Endothelial cell of umbilical vein (primary cell): Measurements from ENCODE around the gene VANGL2. TPM values are rescaled to one million over a fixed set of nuclear protein-coding genes. Genes with fewer than 3 reads are reported as not detected.

ENCODE experiments used
- BruUV-seq: library from RNA; stranded (reverse); fragments of 400-500 nt; replicated peaks from 2 replicates; lab custom pipeline; 2021; lab: Mats Ljungman, UMichigan
- CTCF ChIA-PET: fragments of 300-600, 350-600 bp; sonication (Branson Sonifier 250); formaldehyde crosslinking; loops from one replicate; lab custom pipeline; 2021; ENCODE audit warnings: antibody characterized with exemption, inconsistent platforms; lab: Charles Lee
- POLR2A ChIA-PET: fragments of 300-600, 350-600 bp; sonication (Branson Sonifier 250); formaldehyde crosslinking; loops from one replicate; lab custom pipeline; 2021; ENCODE audit warnings: antibody characterized with exemption, inconsistent platforms; lab: Charles Lee
- DNase-seq: peaks from one replicate; pipeline ENCODE4 v3.0.0-alpha.2; 2011; ENCODE audit warnings: low read depth, low spot score
- FAIRE-seq: peaks from 2 replicates; lab custom pipeline; 2011; peaks lifted over from hg19 to GRCh38; lab: Jason Lieb, UNC
- H2AFZ ChIP-seq: 2 replicates; pipeline ENCODE4 v1.6.0; 2012; ENCODE audit warnings: low read depth, low read length, control low read depth, inconsistent platforms
- H3K27ac ChIP-seq: 2 replicates; pipeline ENCODE4 v1.5.1; 2011; ENCODE audit warnings: low read depth, mild to moderate bottlenecking, control low read depth, low read length, moderate library complexity; ENCODE audit not compliant: insufficient read depth
- H3K27me3 ChIP-seq, 2 experiments: 2 replicates each; pipeline versions ENCODE4 v1.6.0 to v1.6.1; 2011; ENCODE audit warnings: low read length in 2 of 2, mixed read lengths in 1 of 2; ENCODE audit not compliant: control insufficient read depth in 2 of 2, insufficient read depth in 2 of 2
- H3K36me3 ChIP-seq, 2 experiments: 2 replicates in 1 of 2; 3 replicates in 1 of 2; pipeline ENCODE4 v1.5.1; 2011; ENCODE audit warnings: low read length in 2 of 2, mild to moderate bottlenecking in 1 of 2, moderate library complexity in 1 of 2; ENCODE audit not compliant: control insufficient read depth in 2 of 2, insufficient read depth in 2 of 2; ENCODE audit errors: extremely low read depth in 1 of 2
- H3K4me1 ChIP-seq: 3 replicates; pipeline ENCODE4 v1.5.1; 2011; ENCODE audit warnings: mild to moderate bottlenecking, low read length; ENCODE audit not compliant: control insufficient read depth, insufficient read depth; ENCODE audit errors: extremely low read depth
- H3K4me2 ChIP-seq: 2 replicates; pipeline ENCODE4 v1.6.1; 2011; ENCODE audit warnings: low read length, control low read depth, mixed read lengths; ENCODE audit not compliant: insufficient read depth
- H3K4me3 ChIP-seq, 3 experiments: fragments of 200-600 bp in 1 of 3; sonication (generic), shearing (Covaris generic) in 1 of 3; replicated peaks in 1 of 3; 2 replicates each; pipeline ENCODE4 v1.5.1; 2011 to 2016; ENCODE audit warnings: control low read depth in 3 of 3, low read length in 3 of 3, mild to moderate bottlenecking in 2 of 3, inconsistent platforms in 1 of 3, low read depth in 1 of 3, moderate library complexity in 1 of 3; ENCODE audit not compliant: insufficient read depth in 1 of 3
- H3K79me2 ChIP-seq: 2 replicates; pipeline ENCODE4 v1.6.0; 2012; ENCODE audit warnings: low read length, inconsistent platforms; ENCODE audit not compliant: control insufficient read depth, insufficient read depth
- H3K9ac ChIP-seq: replicated peaks from 2 replicates; pipeline ENCODE3; 2011; ENCODE audit warnings: low read length, control low read depth; ENCODE audit not compliant: insufficient read depth; ENCODE audit errors: extremely low read depth
- H3K9me1 ChIP-seq: replicated peaks from 3 replicates; pipeline ENCODE4 v1.6.0; 2011; ENCODE audit warnings: mild to moderate bottlenecking, low read length; ENCODE audit not compliant: control insufficient read depth, insufficient read depth; ENCODE audit errors: extremely low read depth
- H3K9me3 ChIP-seq: replicated peaks from 2 replicates; pipeline ENCODE4 v1.5.1; 2012; ENCODE audit warnings: low read length, inconsistent platforms; ENCODE audit not compliant: control insufficient read depth, insufficient read depth
- H4K20me1 ChIP-seq: replicated peaks from 2 replicates; pipeline ENCODE3; 2011; ENCODE audit warnings: mild to moderate bottlenecking, low read length; ENCODE audit not compliant: control insufficient read depth, insufficient read depth; ENCODE audit errors: extremely low read depth
- CTCF ChIP-seq, 2 donors: IDR thresholded peaks; 1 replicate in 1 of 2; 2 replicates in 1 of 2; pipeline ENCODE4 v1.5.1; 2011; ENCODE audit warnings: low read length in 2 of 2, mild to moderate bottlenecking in 2 of 2, moderate library complexity in 2 of 2, control low read depth in 1 of 2, inconsistent platforms in 1 of 2, low read depth in 1 of 2; ENCODE audit not compliant: insufficient read depth in 1 of 2; ENCODE audit errors: extremely low read depth in 1 of 2
- EZH2 ChIP-seq: IDR thresholded peaks from 2 replicates; pipeline ENCODE4 v1.6.1; 2012; ENCODE audit warnings: borderline replicate concordance, low read depth, mild to moderate bottlenecking, moderate library complexity, low read length, inconsistent platforms; ENCODE audit not compliant: severe bottlenecking
- FOS ChIP-seq: IDR thresholded peaks from 2 replicates; pipeline ENCODE4 v1.6.1; 2011; ENCODE audit warnings: mild to moderate bottlenecking, low read length, moderate library complexity, borderline replicate concordance; ENCODE audit not compliant: insufficient read depth
- GATA2 ChIP-seq: IDR thresholded peaks from 2 replicates; pipeline ENCODE4 v1.7.0; 2011; ENCODE audit warnings: low read depth, mild to moderate bottlenecking, moderate library complexity, mixed read lengths, low read length; ENCODE audit not compliant: insufficient read length, insufficient read depth
- JUN ChIP-seq: IDR thresholded peaks from 2 replicates; pipeline ENCODE4 v1.6.1; 2011; ENCODE audit warnings: borderline replicate concordance, low read depth; ENCODE audit not compliant: insufficient read length, insufficient read depth
- MAX ChIP-seq: IDR thresholded peaks from 2 replicates; pipeline ENCODE4 v1.6.1; 2011; ENCODE audit not compliant: insufficient read depth, insufficient read length
- MYC ChIP-seq: IDR thresholded peaks from one replicate; pipeline ENCODE4 v1.6.1; 2011; ENCODE audit warnings: mild to moderate bottlenecking, low read depth, low read length
- POLR2A ChIP-seq: IDR thresholded peaks from 2 replicates; pipeline ENCODE4 v1.6.1; 2012; ENCODE audit warnings: low read depth, mild to moderate bottlenecking, control low read depth, low read length
- POLR2AphosphoS5 ChIP-seq: IDR thresholded peaks from 2 replicates; pipeline ENCODE4 v1.6.1; 2012; ENCODE audit warnings: low read depth, mild to moderate bottlenecking, control low read depth, low read length, moderate library complexity; ENCODE audit not compliant: insufficient read depth
- dilution Hi-C: fragments of 300-500 bp; cut with MboI; formaldehyde crosslinking; loops from one replicate; pipeline ENCODE4 v1.15.0; 2019; ENCODE audit warnings: low sequenced_read_pairs; ENCODE audit not compliant: extremely low pct_ligation_motif_present
- intact Hi-C: fragments of 100-400 bp; cut with micrococcal nuclease; formaldehyde crosslinking; loops from one replicate; pipeline ENCODE4 v1.10.0; 2022
- polyA plus RNA-seq, 4 experiments: library from polyadenylated mRNA; depleted of rRNA in 3 of 4; stranded (reverse) in 3 of 4; unstranded in 1 of 4; fragments of >200 nt; gene quantifications; 2 replicates each; pipeline versions ENCODE4 v1.2.1 to v1.2.3, GENCODE V29; 2011 to 2012; ENCODE audit warnings: missing spikeins in 1 of 4
- total RNA-seq: library from RNA; stranded (reverse); gene quantifications from 2 replicates; pipeline ENCODE4 v1.2.3, GENCODE V29; 2021

The VANGL2 gene
- total and polyA plus RNA-seq, 2 donors (not counting 3 experiments of a cell fraction or from before 2014, with no cell fraction given) = 0.01 TPM; not detected in 1

GRCh38 chr1:160460214-160460642, 59.9 kb downstream of the VANGL2 start:
- no peak overlapping the region for H3K27ac ChIP-seq
- H4K20me1 ChIP-seq = no peaks in the 10 kb centered on the region
- no peak for FAIRE-seq
- H3K36me3 ChIP-seq = no peaks in the 10 kb centered on the region
- peaks cover 0 to 7% of the 10 kb centered on the region in 2 experiments for H3K27me3 ChIP-seq
- H3K4me1 ChIP-seq = no peaks in the 10 kb centered on the region
- H3K79me2 ChIP-seq = no peaks in the 10 kb centered on the region
- DNase-seq = no peak
- no peak overlapping the region for H3K4me3 ChIP-seq
- no peak for TF ChIP-seq MAX
- no peak overlapping the region for H2AFZ ChIP-seq
- no TSS peak for BruUV-seq
- intact Hi-C loops (no loop called here), dilution Hi-C loops (no loop called here)
- POLR2A ChIA-PET = no interaction called here
- no peak overlapping the region for H3K9ac ChIP-seq
- CTCF ChIA-PET = no interaction called here
- no peaks in the 10 kb centered on the region for H3K9me1 ChIP-seq
- no peak overlapping the region for H3K4me2 ChIP-seq
- no peaks in the 10 kb centered on the region for H3K9me3 ChIP-seq

- no peak overlapping the region for H3K4me3 ChIP-seq
- FAIRE-seq (no peak), DNase-seq (peak; percentile 10)
- H2AFZ ChIP-seq = no peak overlapping the region
- TF ChIP-seq POLR2A = no peak
- no peak for TF ChIP-seq MYC
- no peak for TF ChIP-seq EZH2
- no peak for TF ChIP-seq FOS
- no peak for TF ChIP-seq CTCF (IDR thresholded peaks at IDR 0.05; ENCODE audit: extremely low read depth in 1 of 2, insufficient read depth in 1 of 2, low read depth in 1 of 2, low read length in 2 of 2)
- TF ChIP-seq GATA2 = no peak
- TF ChIP-seq MAX = no peak
- no peak for TF ChIP-seq POLR2AphosphoS5
- TF ChIP-seq JUN = no peak
- H3K27me3 ChIP-seq = peaks cover 0 to 7% of the 10 kb centered on the region in 2 experiments
- ChIA-PET POLR2A (no interaction called here), CTCF (no interaction called here)
- BruUV-seq = no TSS peak
- no peaks in the 10 kb centered on the region for H3K79me2 ChIP-seq
- intact Hi-C loops (no loop called here), dilution Hi-C loops (no loop called here)
- no peak overlapping the region for H3K4me2 ChIP-seq
- no peaks in the 10 kb centered on the region for H3K4me1 ChIP-seq
- H3K9me1 ChIP-seq = no peaks in the 10 kb centered on the region
- no peak overlapping the region for H3K9ac ChIP-seq
- no peak overlapping the region for H3K27ac ChIP-seq
- H3K9me3 ChIP-seq = no peaks in the 10 kb centered on the region
- no peaks in the 10 kb centered on the region for H4K20me1 ChIP-seq
- no peaks in the 10 kb centered on the region for H3K36me3 ChIP-seq
Measured at GRCh38 chr1:160460683-160461287, 60.4 kb downstream of the VANGL2 start.
